ENCODE measurements around the gene RNASE7.

Gene RNASE7

DNA sequence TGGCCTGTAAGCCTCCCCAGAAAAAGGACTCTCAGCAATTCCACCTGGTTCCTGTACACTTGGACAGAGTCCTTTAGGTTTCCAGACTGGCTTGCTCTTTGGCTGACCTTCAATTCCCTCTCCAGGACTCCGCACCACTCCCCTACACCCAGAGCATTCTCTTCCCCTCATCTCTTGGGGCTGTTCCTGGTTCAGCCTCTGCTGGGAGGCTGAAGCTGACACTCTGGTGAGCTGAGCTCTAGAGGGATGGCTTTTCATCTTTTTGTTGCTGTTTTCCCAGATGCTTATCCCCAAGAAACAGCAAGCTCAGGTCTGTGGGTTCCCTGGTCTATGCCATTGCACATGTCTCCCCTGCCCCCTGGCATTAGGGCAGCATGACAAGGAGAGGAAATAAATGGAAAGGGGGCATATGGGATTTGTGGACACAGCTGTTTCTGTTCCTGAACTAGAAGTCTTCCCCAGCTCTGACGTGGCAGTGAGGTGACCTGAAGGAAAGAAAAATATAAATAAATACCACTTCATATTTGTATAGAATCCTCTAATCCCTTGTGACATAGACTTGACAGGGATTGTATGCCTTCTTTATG, 1.3 kb downstream of the RNASE7 start:
- no peak for DNase-seq (ENCODE audit: low spot score)

DNA sequence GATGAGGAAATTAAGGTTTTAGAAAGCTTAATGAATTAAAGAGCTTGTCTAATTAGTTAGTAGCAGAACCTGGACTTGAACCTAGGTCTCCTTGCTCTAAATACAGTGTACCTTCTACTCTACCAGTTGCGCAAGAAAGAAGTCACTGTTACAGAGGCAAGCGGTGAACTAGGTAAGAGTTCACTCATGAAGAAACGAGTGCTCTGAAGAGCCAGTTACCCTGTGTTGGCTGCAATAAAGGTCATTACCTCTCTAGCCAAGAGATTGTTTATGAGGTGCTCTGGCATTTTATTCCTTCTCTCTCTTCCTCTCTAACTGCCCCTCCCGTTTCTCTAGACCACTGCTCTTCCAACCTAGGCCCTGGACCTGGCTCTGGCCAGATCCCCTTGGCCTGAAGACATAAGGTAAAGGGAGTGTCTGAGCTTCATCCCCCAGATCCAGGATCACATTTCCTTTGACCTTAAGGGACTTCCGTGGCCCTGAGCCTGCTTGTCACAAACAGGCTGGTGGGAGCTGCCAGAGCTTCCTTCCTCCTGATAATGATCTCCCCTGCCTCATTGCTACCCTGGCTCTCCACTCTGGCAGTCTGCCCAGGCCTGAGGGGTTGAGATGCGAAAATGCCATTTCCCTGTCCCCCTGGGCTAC, 1.9 kb downstream of the RNASE7 start:
- no peak for DNase-seq (ENCODE audit: low spot score)

GRCh38 chr14:21047378-21047781, 5.2 kb downstream of the RNASE7 start:
- no peak for DNase-seq (ENCODE audit: low spot score)

DNA sequence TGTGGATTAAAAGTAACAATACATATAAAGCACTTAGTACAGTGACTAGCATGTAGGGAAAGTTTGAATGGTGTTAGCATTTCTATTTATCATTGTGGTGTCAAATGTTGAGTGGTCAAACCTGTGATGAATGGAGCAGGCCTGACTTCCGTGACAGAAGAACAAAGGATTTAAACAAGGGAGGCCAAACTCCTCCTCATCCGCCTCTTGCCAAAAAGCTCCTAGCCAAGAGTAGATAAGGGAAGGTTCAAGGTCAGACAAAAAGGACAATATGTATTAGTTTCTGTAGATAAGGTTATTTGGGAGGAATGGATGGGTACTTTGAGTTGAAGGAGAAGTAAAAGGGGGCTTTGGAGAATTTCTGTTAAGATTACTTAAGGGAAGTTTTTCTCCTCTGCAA, 6.5 kb downstream of the RNASE7 start:
- DNase-seq (ENCODE audit: low spot score), result no peak

GRCh38 chr14:21049271-21049673, 7.1 kb downstream of the RNASE7 start:
- DNase-seq (ENCODE audit: low spot score), result no peak

- DNase-seq (ENCODE audit: low spot score), result no peak
Observed at GRCh38 chr14:21050597-21050996, 8.4 kb downstream of the RNASE7 start.

GRCh38 chr14:21053184-21054122, 11.3 kb downstream of the RNASE7 start:
- no peak for DNase-seq (ENCODE audit: low spot score)

DNA sequence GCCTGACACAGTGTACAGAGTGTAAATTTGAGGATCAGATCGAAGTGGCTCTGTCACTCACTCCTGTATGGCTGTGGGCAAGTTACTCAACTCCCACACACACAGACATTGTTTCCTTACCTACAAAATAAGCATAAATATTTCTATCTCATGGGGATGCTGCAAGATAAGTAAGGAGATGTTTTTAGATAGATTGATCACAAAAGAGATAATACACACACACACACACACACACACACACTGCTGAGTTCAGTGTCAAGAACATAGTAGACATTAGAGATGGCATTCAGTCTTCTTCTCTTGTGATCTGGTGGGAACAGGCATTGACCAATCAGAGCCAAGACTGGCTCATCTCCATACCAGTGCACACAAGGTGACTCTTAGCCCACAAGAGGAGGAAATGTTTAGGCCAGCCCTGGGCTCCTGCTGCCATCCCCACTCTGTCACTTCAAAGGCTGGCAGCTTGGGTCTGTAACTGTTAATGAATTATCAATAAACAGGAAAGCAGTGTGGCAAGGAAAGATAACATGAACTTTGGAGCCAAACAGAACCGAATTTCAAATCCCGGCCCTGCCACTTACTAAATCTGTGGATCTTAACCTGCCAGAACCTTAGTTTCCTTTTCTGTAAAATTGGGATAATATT, 12.1 kb downstream of the RNASE7 start:
- no peak for DNase-seq (ENCODE audit: low spot score)

DNA sequence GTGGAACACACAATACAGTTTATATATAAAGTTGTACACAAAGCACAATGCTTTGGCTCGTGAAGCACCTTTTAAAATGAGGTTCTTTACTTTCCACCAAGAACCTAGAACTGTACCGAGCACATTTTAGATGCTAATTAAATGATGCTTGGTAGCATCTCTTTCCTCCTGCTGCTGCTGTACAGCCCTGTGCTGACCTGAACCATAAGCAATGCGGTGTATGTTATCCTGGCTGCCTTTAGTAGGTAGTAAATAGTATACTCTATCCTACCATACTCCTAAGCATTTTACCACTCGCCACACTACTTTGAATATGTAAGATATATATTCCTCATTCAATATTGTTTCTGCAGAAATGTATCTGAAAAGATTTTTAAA, 12.6 kb downstream of the RNASE7 start:
- DNase-seq (ENCODE audit: low spot score), result no peak

- DNase-seq (ENCODE audit: low spot score), result no peak
Observed at GRCh38 chr14:21055432-21056117, 13.4 kb downstream of the RNASE7 start.

GRCh38 chr14:21056520-21057163, 14.5 kb downstream of the RNASE7 start:
- DNase-seq (ENCODE audit: low spot score), result no peak

GRCh38 chr14:21057803-21058675, 15.9 kb downstream of the RNASE7 start, which contains the start of gene RNASE8:
Gene RNASE8 (plus strand): TSS chr14:21057822. CDS start chr14:21057893, 71 bp downstream.
- DNase-seq (ENCODE audit: low spot score), result no peak

DNA sequence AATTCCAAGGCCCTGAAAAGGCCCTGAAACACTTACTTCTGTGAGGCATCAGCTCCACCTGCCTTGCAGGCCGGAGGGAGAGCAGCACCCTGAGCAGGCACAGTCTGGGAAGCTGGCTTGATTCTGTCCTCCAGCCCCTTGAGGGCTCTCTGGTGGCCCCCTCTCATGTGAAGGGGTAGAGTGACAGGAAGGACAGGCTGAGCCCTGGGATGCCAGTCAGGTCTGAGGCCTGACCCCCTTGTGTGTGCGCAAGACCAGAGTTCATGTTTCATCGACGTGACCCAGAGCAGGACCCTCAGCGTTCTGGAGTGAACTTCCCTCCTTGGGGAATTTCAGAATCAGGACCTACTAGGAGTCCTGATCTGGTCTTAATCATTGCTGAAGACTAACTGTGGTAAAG, 16.7 kb downstream of the RNASE7 start:
- no peak for DNase-seq (ENCODE audit: low spot score)

DNA sequence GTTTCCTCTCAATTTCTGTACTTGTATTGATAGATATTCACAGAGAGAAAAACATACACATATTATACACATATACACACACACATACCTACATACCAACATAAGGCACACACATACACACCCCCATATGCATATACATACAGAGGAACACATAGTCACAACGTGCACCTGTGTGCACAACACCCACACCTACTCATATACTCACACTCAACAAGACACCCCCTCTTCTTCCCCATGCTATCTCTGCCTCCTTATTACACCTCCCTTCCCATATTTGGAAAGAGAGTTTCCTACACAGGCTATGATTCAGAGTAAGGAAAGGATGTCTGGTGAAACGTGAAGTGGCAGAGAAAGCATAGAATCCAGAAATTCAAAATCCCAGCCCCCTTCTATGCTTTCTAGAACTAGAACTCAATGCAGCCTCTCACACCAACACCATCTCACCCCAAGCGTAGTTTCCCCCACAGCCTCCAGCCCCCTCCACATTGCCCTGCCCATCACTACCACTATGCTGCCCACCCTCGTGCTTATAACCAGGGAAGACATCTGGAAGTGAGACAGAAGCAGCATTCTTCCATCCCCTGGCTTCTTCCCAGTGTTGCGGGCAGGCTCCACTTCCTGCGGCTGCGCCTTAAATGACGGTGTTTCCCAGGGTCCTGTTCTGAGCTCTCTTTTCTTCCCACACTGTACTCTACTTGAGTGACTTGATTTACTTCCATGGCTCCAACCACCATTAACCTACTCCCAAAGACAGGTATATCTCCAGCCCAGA, 17.9 kb downstream of the RNASE7 start:
- peak; percentile 52 for DNase-seq (ENCODE audit: low spot score)

GRCh38 chr14:21060614-21061346, 18.6 kb downstream of the RNASE7 start:
- DNase-seq (ENCODE audit: low spot score), result no peak

DNA sequence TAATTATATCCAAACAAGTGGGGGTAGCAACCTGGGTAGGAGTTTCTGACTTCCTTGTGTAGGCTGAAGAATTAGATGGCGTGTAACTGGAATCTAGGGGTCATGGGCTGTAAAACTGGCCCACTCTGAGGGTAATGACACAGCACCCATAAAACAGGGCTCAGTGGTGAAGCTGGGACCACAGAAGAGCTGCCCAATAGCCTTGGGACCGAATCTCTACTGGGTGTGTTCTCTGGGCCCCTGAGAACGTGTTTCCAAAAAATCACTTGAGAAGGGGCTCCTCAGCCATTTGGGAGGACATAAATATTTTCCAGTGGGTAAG, 19.1 kb downstream of the RNASE7 start:
- no peak for DNase-seq (ENCODE audit: low spot score)

DNA sequence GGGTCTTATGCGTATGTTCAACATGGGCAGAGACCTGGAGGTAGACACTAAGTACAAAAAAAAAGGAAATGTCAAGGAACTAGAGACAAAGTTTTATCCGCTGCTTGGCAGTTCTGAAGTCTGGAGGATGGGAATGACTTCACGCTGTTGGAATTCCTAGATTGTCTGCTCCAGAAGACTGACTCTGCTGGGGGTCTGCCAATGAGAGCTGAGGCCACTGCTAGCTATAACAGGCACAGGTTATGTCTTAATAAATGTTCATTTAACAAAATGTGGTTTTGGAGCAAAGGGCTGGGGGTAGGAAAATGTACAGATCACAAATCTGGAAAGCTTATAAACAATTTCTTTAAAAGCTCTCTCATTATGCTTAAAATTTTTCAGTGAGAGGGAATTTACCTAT, 21.3 kb downstream of the RNASE7 start:
- DNase-seq (ENCODE audit: low spot score), result no peak

- no peak for DNase-seq (ENCODE audit: low spot score)
Observed at GRCh38 chr14:21066882-21067502, 24.8 kb downstream of the RNASE7 start.

Measured in globus pallidus (tissue), 1 donor.